ENCODE measurements around the gene C1QB. TPM values are rescaled to one million over a fixed set of nuclear protein-coding genes. Genes with fewer than 3 reads are reported as not detected.

Gene C1QB
- total and polyA plus RNA-seq, 7 experiments from 2014 or later: 0.53 to 2.4 (median 1.2) TPM; not detected in 3

DNA sequence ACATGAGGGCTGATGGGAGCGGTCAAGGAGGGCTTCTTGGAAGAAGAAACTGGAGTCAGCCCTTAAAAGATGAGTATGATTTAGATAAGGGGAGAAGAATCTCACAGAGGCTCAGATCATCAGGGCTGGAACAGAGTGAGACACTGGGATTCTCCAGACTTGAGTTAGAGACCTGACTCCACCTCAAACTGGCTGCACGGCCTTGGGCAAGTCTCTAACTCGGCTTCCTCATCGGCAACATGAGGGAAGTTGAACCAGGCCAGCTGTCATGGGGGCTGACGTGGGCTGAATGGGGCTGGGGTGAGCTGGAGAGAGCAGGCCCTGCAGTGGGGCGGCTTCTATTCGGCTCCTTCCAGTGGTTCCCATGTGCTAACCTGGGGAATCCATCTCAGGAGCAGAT, 7.1 kb upstream of the C1QB start:
- no peaks in the 10 kb centered on the region for H3K36me3 ChIP-seq (ENCODE audit: control insufficient read depth in 2 of 3, insufficient read depth in 3 of 3, low read length in 3 of 3)
- no peak overlapping the region for H3K27ac Mint-ChIP-seq
- ChIA-PET POLR2A (no interaction called here), CTCF (no interaction called here)
- no peak overlapping the region for H3K4me3 ChIP-seq (ENCODE audit: low read length)
- H3K4me1 ChIP-seq (ENCODE audit: control insufficient read depth in 2 of 2, insufficient read depth in 2 of 2, low read length in 2 of 2): no peaks in the 10 kb centered on the region
- no peaks in the 10 kb centered on the region for H3K27me3 ChIP-seq (ENCODE audit: control insufficient read depth in 2 of 2, insufficient read depth in 2 of 2, low read length in 2 of 2)
- no peak overlapping the region for H3K27ac ChIP-seq (ENCODE audit: low read depth, low read length)
- no peak overlapping the region for H3K4me3 Mint-ChIP-seq
- H3K9me3 Mint-ChIP-seq: no peaks in the 10 kb centered on the region
- intact Hi-C loops (cut with micrococcal nuclease): no loop called here
- H3K4me1 Mint-ChIP-seq: peaks cover 0 to 1% (median 0%) of the 10 kb centered on the region in 7 donors
- no peaks in the 10 kb centered on the region for H3K9me3 ChIP-seq (ENCODE audit: control insufficient read depth in 2 of 3, low read length in 3 of 3)
- DNase-seq: no peak
- no peaks in the 10 kb centered on the region for H3K36me3 Mint-ChIP-seq
- no peak for ATAC-seq
- H3K27me3 Mint-ChIP-seq: peaks cover 0 to 20% (median 9%) of the 10 kb centered on the region in 5 donors

DNA sequence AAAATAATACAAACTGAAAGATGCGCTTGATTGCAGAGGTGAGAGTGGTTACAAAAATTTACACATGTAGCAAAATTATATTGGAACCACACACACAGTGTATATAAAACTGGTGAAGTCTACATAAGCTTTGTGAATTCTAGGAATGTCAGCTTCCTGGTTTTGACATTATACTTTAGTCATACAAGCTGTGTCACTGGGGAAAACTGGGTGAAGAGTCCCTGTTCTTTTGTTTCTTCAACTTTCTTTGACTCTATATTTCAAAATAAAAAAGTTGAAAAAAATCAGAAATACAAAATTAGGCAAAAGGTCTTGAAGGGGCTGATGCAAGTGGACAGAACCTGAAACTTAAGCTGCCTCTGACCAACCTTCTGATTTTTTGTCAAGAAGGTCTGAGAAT, 6.7 kb upstream of the C1QB start:
- Histone ChIP-seq H3K9me3 (ENCODE audit: control insufficient read depth in 2 of 3, low read length in 3 of 3) (no peaks in the 10 kb centered on the region), H3K4me3 (ENCODE audit: low read length) (no peak overlapping the region), H3K36me3 (ENCODE audit: control insufficient read depth in 2 of 3, insufficient read depth in 3 of 3, low read length in 3 of 3) (no peaks in the 10 kb centered on the region), H3K27ac (ENCODE audit: low read depth, low read length) (no peak overlapping the region), H3K27me3 (ENCODE audit: control insufficient read depth in 2 of 2, insufficient read depth in 2 of 2, low read length in 2 of 2) (no peaks in the 10 kb centered on the region), H3K4me1 (ENCODE audit: control insufficient read depth in 2 of 2, insufficient read depth in 2 of 2, low read length in 2 of 2) (no peaks in the 10 kb centered on the region)
- intact Hi-C loops (cut with micrococcal nuclease): no loop called here
- H3K4me1 Mint-ChIP-seq: peaks cover 0 to 1% (median 0%) of the 10 kb centered on the region in 7 donors
- no peaks in the 10 kb centered on the region for H3K36me3 Mint-ChIP-seq
- no peak for ATAC-seq
- ChIA-PET CTCF (no interaction called here), POLR2A (no interaction called here)
- no peak overlapping the region for H3K4me3 Mint-ChIP-seq
- H3K27me3 Mint-ChIP-seq: peaks cover 0 to 16% (median 9%) of the 10 kb centered on the region in 5 donors
- H3K27ac Mint-ChIP-seq: no peak overlapping the region
- no peak for DNase-seq
- no peaks in the 10 kb centered on the region for H3K9me3 Mint-ChIP-seq

DNA sequence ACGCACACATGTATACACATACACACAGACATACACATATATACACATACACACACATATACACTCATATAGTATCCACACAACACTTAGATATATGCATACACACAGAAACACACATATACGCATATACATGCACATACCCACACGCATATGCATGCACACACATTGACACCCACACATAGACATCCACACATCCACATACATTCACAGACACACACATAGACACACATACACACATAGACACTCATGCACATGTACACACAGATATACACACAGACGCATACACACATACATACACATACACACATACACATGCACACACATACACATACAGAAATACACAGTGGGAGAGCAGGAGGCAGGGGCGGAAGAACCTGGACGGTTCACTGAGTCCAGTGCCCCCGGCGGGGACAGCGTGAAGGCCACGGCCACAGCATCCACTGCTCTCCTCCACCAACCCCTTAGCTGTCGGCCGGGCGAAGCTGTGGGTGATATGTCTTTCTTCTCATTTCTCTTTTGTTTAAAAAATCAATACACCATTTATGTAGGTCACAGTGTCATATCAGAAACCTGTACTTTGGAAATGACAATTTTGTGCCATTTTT, 2.8 kb upstream of the C1QB start:
- CTCF ChIA-PET: no interaction called here
- no peaks in the 10 kb centered on the region for H3K9me3 ChIP-seq (ENCODE audit: control insufficient read depth in 2 of 3, low read length in 3 of 3)
- H3K4me3 Mint-ChIP-seq: no peak overlapping the region
- H3K4me1 Mint-ChIP-seq: peaks cover 0 to 1% (median 0%) of the 10 kb centered on the region in 7 donors
- no peaks in the 10 kb centered on the region for H3K27me3 ChIP-seq (ENCODE audit: control insufficient read depth in 2 of 2, insufficient read depth in 2 of 2, low read length in 2 of 2)
- H3K27ac ChIP-seq (ENCODE audit: low read depth, low read length): no peak overlapping the region
- H3K4me1 ChIP-seq (ENCODE audit: control insufficient read depth in 2 of 2, insufficient read depth in 2 of 2, low read length in 2 of 2): no peaks in the 10 kb centered on the region
- POLR2A ChIA-PET: no interaction called here
- H3K27me3 Mint-ChIP-seq: peaks cover 0 to 16% (median 6%) of the 10 kb centered on the region in 5 donors
- no peaks in the 10 kb centered on the region for H3K36me3 ChIP-seq (ENCODE audit: control insufficient read depth in 2 of 3, insufficient read depth in 3 of 3, low read length in 3 of 3)
- no peak for ATAC-seq
- no peak overlapping the region for H3K27ac Mint-ChIP-seq
- no peak for DNase-seq
- no peaks in the 10 kb centered on the region for H3K36me3 Mint-ChIP-seq
- H3K9me3 Mint-ChIP-seq: no peaks in the 10 kb centered on the region
- intact Hi-C loops (cut with micrococcal nuclease): no loop called here
- no peak overlapping the region for H3K4me3 ChIP-seq (ENCODE audit: low read length)

DNA sequence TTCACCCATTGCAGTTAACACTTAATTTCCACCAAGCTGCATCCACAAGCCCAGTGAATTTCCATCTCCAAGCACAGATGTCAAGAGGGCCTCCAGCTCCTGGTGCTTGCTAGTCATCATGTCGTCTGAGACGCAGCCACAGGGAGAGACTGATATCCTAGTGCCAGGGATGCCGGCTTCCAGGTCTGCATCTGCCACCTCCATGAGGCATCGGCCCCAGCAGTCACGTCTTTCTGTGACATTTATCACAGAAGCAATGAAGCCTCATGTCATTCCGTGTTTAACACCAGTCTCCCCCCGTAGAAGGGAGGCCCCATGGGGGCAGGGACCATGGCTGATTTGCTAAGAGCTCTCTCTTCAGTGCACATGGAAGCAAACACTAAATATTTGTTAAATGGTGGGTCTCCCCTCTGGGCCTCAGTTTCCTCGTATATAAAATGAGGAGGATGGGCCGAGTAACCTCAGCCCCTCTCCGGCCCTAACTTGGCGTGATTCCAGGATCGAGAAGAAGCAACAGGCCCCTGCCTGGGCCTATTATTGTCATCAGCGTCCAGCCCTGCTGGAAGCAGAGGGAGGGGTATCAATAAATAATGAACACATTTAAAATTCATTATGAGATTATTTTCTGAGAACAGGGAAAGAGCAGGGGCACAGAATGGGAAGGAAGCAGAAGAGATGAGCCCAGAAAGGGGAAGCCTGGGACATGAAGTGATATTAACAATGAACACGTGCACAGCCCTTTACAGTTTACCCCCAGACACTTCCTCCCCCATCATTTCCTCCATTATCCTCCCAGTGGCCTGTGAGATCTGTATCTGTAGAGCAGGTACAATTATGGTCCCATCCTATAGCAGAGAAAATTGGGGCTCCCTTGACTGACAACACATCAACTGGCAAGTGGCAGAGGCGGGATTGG, 837 bp upstream of the C1QB start:
- H3K9me3 Mint-ChIP-seq: no peaks in the 10 kb centered on the region
- H3K36me3 Mint-ChIP-seq: no peaks in the 10 kb centered on the region
- CTCF ChIA-PET: no interaction called here
- H3K4me1 Mint-ChIP-seq: no peaks in the 10 kb centered on the region
- Histone ChIP-seq H3K9me3 (ENCODE audit: control insufficient read depth in 2 of 3, low read length in 3 of 3) (no peaks in the 10 kb centered on the region), H3K27ac (ENCODE audit: low read depth, low read length) (no peak overlapping the region), H3K4me1 (ENCODE audit: control insufficient read depth in 2 of 2, insufficient read depth in 2 of 2, low read length in 2 of 2) (no peaks in the 10 kb centered on the region), H3K4me3 (ENCODE audit: low read length) (no peak overlapping the region), H3K36me3 (ENCODE audit: control insufficient read depth in 2 of 3, insufficient read depth in 3 of 3, low read length in 3 of 3) (no peaks in the 10 kb centered on the region), H3K27me3 (ENCODE audit: control insufficient read depth in 2 of 2, insufficient read depth in 2 of 2, low read length in 2 of 2) (no peaks in the 10 kb centered on the region)
- POLR2A ChIA-PET: no interaction called here
- peaks cover 0 to 21% (median 12%) of the 10 kb centered on the region in 5 donors for H3K27me3 Mint-ChIP-seq
- H3K27ac Mint-ChIP-seq: no peak overlapping the region
- H3K4me3 Mint-ChIP-seq: no peak overlapping the region
- no peak for ATAC-seq
- DNase-seq: no peak
- intact Hi-C loops (cut with micrococcal nuclease): no loop called here

DNA sequence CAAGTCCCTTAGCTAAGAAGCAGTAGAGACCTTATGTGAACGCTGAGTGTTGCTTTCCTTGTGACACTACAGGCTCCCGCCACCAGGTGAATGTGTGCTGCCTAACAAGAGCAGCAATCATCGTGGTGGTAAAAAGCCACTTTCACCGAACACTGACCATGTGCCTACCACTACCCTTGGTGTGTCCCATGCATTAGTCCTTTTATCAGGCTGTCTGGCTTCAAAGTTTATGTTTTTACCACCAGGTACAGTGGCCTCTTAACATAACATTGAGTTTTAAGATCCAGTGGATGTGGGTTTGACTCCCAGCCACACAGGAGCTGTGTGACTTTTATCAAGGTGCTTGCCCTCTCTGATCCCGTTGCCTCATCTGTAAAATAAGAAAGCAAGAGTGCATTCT, 1.7 kb downstream of the C1QB start:
- no peak for DNase-seq
- Mint-ChIP-seq H3K9me3 (no peaks in the 10 kb centered on the region), H3K27me3 (peaks cover 0 to 30% (median 17%) of the 10 kb centered on the region in 5 donors), H3K4me3 (no peak overlapping the region), H3K4me1 (no peaks in the 10 kb centered on the region), H3K36me3 (no peaks in the 10 kb centered on the region), H3K27ac (no peak overlapping the region)
- intact Hi-C loops (cut with micrococcal nuclease): no loop called here
- H3K4me1 ChIP-seq (ENCODE audit: control insufficient read depth in 2 of 2, insufficient read depth in 2 of 2, low read length in 2 of 2): no peaks in the 10 kb centered on the region
- H3K36me3 ChIP-seq (ENCODE audit: control insufficient read depth in 2 of 3, insufficient read depth in 3 of 3, low read length in 3 of 3): no peaks in the 10 kb centered on the region
- no peak overlapping the region for H3K27ac ChIP-seq (ENCODE audit: low read depth, low read length)
- ChIA-PET POLR2A (no interaction called here), CTCF (no interaction called here)
- ATAC-seq: no peak
- no peaks in the 10 kb centered on the region for H3K9me3 ChIP-seq (ENCODE audit: control insufficient read depth in 2 of 3, low read length in 3 of 3)
- H3K4me3 ChIP-seq (ENCODE audit: low read length): no peak overlapping the region
- no peaks in the 10 kb centered on the region for H3K27me3 ChIP-seq (ENCODE audit: control insufficient read depth in 2 of 2, insufficient read depth in 2 of 2, low read length in 2 of 2)

DNA sequence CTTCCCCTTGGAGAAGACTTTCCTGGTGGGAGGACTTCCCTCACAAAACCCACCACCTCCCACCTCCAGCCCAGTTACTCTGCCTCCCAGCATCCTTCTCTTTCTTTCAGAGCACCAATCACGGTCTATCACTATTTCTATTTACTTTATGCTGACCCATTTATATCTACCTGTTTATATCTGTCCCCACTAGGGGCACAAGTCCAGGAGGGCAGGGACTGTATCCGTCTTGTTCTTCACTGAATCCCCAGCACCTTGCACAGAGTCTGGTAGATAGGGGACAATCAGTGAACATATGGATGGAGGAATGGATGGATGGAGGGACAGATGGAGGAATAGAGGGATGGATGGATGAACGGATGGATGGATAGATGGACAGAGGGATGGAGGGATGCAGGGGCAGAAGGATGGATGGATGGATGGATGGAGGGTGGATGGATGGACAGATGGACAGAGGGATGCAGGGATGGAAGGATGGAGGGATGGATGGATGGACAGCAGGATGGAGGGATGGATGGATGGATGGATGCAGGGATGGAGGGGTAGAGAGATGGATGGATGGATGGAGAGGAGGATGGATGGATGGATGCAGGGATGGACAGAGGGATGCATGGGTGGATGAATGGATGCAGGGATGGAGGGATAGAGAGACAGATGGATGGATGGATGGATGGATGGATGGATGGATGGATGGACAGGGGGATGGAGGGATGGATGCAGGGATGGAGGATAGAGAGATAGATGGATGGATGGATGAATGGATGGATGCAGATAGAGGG, 5.5 kb downstream of the C1QB start:
- Mint-ChIP-seq H3K4me1 (no peaks in the 10 kb centered on the region), H3K27ac (peak overlapping the region in 1 of 9 donors; percentile 6), H3K36me3 (no peaks in the 10 kb centered on the region), H3K9me3 (peaks cover 0 to 2% (median 0%) of the 10 kb centered on the region in 11 donors), H3K27me3 (peaks cover 0 to 29% (median 24%) of the 10 kb centered on the region in 5 donors), H3K4me3 (no peak overlapping the region)
- no peak overlapping the region for H3K4me3 ChIP-seq (ENCODE audit: low read length)
- H3K4me1 ChIP-seq (ENCODE audit: control insufficient read depth in 2 of 2, insufficient read depth in 2 of 2, low read length in 2 of 2): no peaks in the 10 kb centered on the region
- DNase-seq: no peak
- no peaks in the 10 kb centered on the region for H3K36me3 ChIP-seq (ENCODE audit: control insufficient read depth in 2 of 3, insufficient read depth in 3 of 3, low read length in 3 of 3)
- no peak for ATAC-seq
- intact Hi-C loops (cut with micrococcal nuclease): no loop called here
- no peaks in the 10 kb centered on the region for H3K27me3 ChIP-seq (ENCODE audit: control insufficient read depth in 2 of 2, insufficient read depth in 2 of 2, low read length in 2 of 2)
- POLR2A ChIA-PET: no interaction called here
- no peaks in the 10 kb centered on the region for H3K9me3 ChIP-seq (ENCODE audit: control insufficient read depth in 2 of 3, low read length in 3 of 3)
- CTCF ChIA-PET: no interaction called here
- no peak overlapping the region for H3K27ac ChIP-seq (ENCODE audit: low read depth, low read length)
